Measurements from ENCODE around the gene OR10V1.
"Not testable (repeated sequence)": the region's sequence is repeated elsewhere in the genome, so short reads cannot be mapped to it uniquely, and the experiment has no call there.

Gene OR10V1

GRCh38 chr11:59692915-59693314 lies 20.7 kb downstream of the OR10V1 start:
- TF ChIP-seq CTCF (IDR thresholded peaks at IDR 0.05; ENCODE audit: insufficient read depth, missing control alignments) = no peak
- no peak for DNase-seq (ENCODE audit: insufficient read length, low spot score)
- FAIRE-seq = no peak

GRCh38 chr11:59691156-59691555 lies 22.5 kb downstream of the OR10V1 start:
- no peak for TF ChIP-seq CTCF (IDR thresholded peaks at IDR 0.05; ENCODE audit: insufficient read depth, missing control alignments)
- FAIRE-seq (no peak), DNase-seq (ENCODE audit: insufficient read length, low spot score) (no peak)

- TF ChIP-seq CTCF (IDR thresholded peaks at IDR 0.05; ENCODE audit: insufficient read depth, missing control alignments) = no peak
- DNase-seq (ENCODE audit: insufficient read length, low spot score) = no peak
- FAIRE-seq = no peak
These were observed 24.6 kb downstream of the OR10V1 start for GRCh38 chr11:59689015-59689414.

- FAIRE-seq; DNase-seq (ENCODE audit: insufficient read length, low spot score): not testable (repeated sequence)
These were observed 32.4 kb downstream of the OR10V1 start for GRCh38 chr11:59681260-59681725.

- FAIRE-seq (no peak), DNase-seq (ENCODE audit: insufficient read length, low spot score) (no peak)
- peak; percentile 96 for TF ChIP-seq CTCF (IDR thresholded peaks at IDR 0.05; ENCODE audit: insufficient read depth, missing control alignments)
These were observed 33.1 kb downstream of the OR10V1 start for GRCh38 chr11:59680287-59681154.

GRCh38 chr11:59679347-59679746 lies 34.3 kb downstream of the OR10V1 start:
- FAIRE-seq (no peak), DNase-seq (ENCODE audit: insufficient read length, low spot score) (no peak)
- TF ChIP-seq CTCF (IDR thresholded peaks at IDR 0.05; ENCODE audit: insufficient read depth, missing control alignments) = no peak

- no peak for DNase-seq (ENCODE audit: insufficient read length, low spot score)
- no peak for TF ChIP-seq CTCF (IDR thresholded peaks at IDR 0.05; ENCODE audit: insufficient read depth, missing control alignments)
- FAIRE-seq = peak; percentile 46
These were observed 34.9 kb downstream of the OR10V1 start for GRCh38 chr11:59678813-59679165.

All from D721Med (cell line).